Occipital lobe (tissue), 2 donors: ENCODE results near the gene TUSC2. TPM values are rescaled to one million over a fixed set of nuclear protein-coding genes. Genes with fewer than 3 reads are reported as not detected.

ENCODE experiments used
- DNase-seq: peaks from one replicate; lab custom pipeline; 2025; lab: John Stamatoyannopoulos, UW
- total RNA-seq: library from RNA; depleted of rRNA; stranded (reverse); fragments of >200 nt; gene quantifications from one replicate; pipeline ENCODE4 v1.2.3, GENCODE V29; 2014

Gene TUSC2, protein sequence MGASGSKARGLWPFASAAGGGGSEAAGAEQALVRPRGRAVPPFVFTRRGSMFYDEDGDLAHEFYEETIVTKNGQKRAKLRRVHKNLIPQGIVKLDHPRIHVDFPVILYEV
- 16.2 TPM for total RNA-seq

DNA sequence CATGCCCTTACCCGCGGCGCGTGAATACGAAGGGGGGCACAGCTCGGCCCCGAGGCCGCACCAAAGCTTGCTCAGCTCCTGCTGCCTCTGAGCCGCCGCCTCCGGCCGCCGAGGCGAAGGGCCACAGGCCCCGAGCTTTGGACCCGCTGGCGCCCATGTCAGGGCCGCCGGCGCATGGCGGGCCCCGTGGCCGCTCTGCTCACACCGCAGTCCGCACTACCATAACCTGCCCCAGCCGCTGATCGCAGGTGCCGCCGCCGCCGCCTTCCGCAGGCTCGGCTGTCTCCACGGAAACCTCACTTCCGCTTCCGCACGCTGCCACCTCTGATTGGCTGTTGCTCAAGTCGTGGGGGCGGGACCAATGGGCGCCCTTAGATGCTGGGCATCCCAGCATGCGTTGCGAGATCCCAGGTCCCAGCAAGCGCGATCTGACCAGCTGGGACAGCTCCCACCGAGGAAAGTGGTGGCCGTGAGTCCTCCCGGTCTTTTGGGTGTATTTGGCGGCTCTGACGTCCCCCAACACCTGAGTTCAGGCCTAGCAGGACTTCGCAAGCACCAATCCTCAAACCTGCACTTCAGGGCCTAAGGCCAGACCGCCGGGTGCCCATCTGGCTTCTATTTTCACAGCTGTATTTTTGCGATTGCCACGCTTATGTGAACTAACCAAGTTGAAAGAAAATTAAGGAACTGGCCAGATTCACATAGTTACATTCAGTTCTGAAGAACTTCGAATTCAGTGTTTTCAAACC, at the start of gene TUSC2:
TSS of gene TUSC2 (minus strand) at position 281 of the 749 bp plus-strand sequence. CDS start at position 157, 124 bp downstream.
- DNase-seq: peak; percentile 92

DNA sequence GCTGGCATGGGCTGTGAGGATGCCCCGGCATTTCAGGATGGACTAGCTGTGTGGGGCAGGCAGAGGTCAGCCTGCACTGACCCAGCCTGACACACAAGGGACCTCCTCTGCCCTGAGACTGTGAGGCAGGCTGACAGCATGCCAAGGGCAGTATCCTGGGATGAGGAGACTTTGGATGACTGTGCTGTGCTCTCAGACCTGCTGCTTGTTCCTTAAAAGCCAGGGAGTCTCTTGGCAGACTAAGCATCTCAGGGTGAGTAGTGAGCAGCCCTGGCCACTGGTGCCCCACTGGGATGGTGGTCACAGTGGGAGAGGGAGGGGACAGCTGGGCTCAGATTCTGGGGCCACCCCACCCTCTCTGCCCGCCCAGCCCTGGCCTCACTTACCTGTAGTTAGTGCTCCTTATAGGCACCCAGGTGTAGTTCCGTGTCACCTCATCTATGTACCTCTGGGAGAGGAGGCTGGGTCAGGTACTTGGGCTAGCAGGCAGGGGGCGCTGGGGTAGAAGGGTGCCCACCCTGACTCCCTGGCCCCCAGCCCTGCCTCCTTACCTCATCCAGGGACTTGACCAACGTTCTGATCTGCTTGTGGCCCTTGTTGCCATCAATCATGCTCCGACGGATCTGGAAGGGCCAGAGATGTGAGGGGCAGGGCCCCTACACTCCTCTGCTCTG, 47.4 kb upstream of the TUSC2 start:
- no peak for DNase-seq

DNA sequence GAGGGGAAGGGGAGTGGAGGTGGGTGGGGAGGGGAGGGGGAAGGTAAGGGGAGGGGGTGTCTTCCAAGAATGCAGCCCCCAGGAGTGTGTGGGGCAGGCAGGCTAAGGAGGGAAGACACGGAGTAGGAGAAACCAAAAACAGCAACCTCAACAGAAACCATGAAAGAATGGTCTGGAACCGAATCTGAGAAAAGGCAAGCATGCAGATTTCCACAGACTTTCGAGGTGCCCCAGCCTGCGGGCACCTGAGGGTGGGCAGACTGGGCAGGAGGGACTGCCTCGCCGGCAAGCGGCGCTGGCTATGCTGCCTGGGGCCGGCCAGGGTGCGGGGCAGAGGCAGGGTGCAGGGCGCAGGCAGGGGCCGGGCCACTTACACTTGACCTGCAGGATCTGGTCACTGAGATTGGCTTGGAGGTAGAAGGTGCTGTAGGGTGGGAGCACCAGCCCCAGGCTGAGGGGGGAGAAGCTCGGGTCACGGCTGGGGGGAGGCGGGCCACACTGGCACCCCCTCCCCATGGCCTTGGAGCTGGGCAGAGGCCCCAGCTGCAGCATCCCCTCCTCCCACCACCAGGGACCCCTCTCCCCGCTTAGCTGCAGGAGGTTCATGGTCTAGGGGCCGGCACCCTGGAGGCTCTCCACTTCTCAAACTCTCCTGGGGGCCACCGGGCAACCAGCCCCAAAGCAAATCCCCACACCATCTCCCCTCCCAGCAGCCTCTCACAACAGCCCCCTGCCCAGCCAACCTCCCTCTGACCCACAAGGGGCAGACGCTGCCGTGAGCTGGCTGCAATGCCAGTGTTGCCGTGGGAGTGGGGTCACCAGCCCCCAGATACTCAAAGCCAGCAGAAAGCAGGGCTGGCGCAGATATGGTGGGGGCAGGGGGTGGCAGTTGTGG, 46.6 kb upstream of the TUSC2 start:
- DNase-seq: no peak

DNA sequence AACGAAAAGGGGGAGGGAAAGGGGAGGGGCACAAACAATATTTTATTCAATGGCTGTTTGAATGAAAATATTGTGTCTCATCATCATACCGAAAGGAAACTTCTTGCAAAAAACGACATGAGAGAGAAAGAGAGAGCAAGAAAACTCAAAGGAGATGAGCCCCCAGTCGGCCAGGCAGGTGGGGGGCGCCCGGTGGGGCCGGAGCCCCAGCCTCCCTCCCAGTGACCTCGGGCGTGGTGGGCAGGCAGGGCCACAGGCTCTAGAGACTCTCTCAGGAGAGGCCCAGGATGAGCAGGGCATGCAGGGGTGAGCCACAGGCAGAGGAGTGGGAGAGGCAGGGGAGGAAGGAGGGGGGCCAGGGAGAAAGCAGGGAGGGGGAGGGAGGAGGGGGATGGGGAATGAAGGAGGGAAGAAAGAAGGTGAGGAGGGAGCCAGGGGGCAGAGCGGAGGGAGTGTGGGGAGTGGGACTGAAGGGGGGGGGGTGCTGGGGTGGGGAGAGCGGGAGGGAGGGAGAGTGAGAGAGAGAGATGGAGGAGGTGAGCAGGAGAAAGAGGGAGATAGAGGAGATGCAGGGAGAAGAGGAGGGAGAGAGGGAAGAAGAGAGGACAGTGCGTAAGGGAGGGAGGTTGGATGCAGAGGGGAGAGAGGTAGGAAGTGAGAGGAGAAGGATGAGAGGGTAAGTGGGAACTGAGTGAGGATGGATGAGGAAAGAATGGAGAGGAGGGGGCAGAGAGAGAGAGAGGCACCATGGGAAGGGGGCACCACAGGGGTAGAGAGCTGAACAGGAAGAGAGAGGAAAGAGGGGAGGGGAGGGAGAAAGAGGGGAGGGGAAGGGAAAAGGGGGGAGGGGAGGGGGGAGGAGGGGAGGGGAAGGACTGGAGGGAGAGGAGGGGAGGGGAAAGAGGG, 45.4 kb upstream of the TUSC2 start:
- DNase-seq: no peak

DNA sequence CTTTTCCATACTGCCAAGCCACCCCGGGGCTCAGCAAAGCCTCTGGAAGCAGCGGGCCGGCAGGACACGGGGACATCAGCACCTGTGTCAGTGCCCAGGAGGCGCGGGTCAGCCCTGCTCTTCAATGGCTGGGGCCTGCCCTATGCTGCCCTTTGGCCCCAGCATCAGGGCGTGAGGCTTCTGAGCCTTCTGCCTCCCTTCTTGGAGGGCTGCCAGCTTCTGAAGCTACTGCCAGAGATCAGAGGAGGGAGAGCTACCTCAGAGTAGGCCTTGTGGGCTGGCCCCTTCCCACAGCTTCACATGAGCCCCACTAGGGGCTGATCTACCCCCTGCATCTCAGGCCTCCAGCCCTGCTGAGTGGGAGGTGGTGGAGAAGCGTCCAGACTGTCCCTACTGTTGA, 44.3 kb upstream of the TUSC2 start:
- DNase-seq: no peak

DNA sequence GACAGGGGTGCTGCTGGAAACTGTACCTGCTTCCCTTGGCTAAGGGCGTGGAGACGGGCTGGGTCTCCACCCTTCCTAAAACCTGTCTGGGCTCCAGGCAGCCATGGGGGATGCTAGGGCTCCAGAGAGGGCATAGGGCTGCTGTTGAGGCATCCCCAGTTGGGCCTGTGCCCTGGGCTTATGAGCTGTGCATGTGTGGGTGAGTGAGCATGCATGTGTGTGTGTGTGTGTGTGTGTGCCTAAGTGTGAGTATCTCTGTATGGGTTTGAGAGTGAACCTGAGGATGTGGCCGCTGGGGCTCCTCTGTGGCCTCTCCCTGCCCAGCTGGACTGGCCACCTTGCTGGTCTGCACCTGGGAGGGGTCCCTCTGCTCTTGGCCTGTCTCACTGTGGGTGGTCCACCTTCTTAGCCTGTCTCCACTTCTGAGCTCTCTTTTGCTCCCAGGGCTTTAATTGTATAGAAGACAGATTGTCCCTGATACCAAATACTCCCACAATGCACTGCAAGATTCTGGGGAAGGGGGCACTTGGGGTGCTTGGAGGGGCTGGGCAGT, 43.2 kb upstream of the TUSC2 start:
- DNase-seq: peak; percentile 23

DNA sequence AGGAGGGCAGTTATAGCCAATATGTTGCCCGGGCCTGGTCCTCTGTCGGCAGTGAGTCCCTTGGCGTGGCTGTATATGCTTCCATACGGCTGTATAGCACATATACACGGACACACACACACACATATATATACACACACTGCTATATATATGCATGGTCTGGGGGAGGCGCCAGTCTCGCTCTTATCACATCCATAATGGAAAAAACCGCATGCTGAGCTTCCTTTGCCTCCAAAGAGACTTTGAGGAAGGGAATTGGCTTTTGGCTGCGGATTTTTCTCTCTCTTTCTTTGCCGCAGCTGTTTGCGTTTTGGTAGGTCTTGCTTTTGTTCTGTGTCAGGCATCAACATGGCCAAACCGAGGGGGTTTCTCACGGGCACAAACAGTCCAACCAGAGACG, 42.6 kb upstream of the TUSC2 start:
- DNase-seq: peak; percentile 23

DNA sequence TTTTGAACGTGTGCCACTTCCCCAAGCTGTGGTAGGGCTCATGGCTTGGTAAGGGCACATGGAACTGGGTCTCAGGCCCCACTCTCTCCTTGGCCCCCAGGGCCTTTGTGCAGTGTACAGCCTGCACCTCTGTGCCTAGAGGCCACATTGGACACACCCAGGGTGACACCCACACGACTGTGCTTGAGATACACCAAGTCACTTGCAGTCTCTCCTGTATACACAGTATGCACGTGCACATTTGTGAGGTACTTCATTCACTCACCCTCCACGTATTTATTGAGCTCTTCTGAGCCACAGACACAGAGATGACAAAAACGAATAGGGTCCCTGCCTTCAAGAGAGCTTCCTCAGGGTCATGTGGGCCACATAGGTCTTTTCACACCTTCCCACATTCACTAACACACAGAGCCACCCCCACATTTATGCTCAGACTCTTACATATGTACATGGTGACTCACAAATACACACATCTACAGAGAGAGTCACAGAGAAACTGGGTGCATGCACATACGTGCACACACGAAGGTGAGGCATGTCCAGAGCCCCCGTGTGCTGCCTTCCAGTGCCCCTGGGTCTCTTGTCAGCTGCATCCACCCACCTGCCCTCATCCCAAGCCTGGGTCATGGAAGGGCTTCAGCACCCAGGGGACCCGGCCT, 41.1 kb upstream of the TUSC2 start:
- no peak for DNase-seq

DNA sequence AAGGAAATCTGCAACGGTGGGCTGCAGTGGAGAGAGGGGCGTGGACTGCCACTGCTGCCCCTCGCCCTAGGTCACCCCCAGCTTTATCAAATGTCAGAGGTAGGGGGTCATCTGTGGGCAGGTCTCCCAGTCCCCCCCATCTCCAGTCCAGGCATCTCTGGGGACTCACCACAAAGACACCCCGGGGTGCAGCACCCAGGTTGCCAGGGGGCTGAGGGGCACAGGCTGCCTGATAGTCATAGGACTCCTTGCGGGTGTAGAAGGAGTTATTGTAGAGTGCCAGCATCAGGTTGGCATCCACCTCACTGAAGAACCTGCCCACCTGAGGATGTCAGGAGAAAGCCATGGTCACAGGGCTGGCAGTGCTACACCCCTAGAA, 37.8 kb upstream of the TUSC2 start:
- no peak for DNase-seq

DNA sequence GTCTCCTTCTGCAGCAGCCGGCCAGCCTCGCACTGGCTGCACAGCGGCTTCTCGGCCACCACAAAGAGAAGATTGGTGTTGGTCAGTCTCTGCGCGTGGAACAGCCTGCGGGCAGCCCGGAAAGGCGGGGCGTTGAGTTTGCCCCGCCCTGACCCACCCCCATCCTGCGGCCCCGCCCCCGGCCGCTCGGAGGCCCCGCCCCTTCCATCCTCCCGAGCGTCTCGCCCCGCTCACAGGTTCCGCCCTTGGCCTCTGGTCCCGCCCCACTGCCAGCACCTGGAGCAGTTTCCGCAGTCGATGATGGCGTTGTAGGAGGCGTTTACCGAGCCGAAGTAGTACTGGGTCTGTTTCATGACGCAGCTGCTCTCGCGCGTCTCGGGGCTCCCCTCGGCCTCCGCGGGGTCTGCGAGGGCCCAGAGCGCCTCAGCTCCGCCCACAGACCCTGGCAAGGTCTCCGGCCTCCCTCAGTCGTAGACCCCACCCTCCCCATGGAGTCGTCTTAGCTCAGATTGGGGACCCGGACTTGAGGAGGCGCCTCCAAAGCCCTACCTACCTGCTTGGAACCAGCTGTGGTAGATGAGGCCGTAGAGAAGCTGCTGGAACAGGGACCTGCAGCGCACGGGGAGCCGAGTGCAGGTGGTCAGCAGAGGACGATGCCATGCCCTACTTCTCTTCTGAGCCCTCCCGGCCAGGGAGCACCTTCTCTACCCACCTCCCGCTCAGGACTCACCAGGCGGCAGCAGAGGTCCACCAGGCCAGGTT, 37.2 kb upstream of the TUSC2 start:
- DNase-seq: peak; percentile 69

DNA sequence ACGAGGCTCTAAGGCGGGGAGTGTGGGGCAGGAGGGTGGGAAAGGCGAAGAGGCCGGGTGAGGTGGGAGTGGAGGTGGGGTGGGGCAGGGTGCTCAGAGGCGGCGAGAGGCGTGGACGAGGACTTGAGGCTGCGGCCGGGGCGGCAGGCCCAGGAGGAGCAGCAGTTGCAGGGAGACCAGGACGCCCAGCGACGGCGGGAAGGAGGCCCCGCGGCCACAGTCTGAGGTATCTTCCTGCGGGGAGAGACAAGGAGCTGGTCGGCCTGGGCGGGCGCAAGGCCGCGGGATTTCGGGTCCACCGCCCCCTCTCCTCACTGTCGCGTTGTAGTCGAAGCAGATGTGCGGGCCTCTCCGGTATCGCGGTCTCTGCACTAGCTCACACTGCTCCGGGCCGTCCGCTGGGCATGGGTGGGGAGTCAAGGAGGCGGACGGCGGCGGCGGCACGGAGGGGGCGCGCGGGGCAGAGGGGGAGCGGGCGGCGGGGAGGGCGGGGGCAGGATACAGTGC, 36.6 kb upstream of the TUSC2 start:
- DNase-seq: no peak

DNA sequence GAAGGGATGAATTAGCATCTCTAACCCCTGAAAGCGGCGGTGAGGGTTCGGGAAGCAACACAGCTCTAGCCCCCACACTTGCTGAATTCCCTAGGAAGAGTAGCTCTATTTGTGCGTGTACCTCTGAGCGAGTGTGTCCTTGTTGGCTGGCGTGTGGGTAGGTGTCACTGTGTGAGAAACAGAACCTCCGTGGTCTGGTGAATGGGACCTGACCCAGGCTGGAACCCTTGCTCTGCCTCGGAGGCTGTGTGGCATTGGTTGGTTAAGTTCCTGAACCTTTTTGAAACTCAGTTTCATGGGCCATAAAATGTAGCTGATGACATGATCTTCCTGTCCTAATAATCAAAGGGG, 31.7 kb upstream of the TUSC2 start:
- DNase-seq: no peak

DNA sequence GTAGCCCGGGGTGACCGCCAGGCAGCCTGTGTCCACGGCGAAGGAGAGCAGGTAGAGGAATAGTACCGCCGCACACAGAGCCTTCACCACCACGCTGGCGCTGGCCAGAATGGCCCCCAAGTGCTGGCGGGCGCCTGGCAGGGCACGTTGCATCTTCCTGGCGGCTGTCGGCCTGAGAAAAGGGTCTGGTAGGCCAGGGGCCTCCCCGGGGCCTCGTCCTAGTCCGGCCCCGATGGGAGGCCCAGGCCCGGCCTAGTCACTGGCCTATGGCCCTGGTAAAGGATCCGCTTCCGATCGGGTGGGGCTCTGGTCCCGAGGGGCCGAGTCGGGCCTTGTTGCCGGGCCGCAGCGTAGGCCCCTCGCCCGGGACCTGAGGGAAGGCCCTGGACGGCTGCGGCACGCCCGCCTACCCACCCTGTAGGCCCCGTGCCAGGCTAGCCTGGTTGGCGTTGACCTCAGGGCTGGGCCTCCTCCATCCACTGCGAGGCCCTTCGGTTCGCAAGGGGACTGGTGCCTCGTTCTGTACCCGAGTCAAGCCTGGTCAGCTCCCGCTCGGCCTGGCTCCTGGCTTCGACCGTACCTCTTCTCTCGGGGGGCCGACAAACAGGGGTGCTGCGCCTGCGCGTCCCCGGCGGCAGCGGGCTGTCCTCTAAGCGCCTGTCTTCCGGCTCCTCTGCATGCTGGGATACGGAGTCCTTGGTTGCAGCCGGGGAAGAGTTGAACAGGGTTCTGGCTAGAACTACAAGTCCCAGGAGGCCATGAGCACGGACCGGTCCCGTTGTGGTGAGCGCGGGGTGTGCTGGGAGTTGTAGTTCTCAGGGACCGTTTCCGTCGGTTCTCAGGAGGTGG, 31.1 kb upstream of the TUSC2 start, which contains the start of gene TMEM115:
TSS of gene TMEM115 (minus strand) at position 611 of the 849 bp plus-strand sequence. CDS start at position 153, 458 bp downstream.
- peak; percentile 99 for DNase-seq

DNA sequence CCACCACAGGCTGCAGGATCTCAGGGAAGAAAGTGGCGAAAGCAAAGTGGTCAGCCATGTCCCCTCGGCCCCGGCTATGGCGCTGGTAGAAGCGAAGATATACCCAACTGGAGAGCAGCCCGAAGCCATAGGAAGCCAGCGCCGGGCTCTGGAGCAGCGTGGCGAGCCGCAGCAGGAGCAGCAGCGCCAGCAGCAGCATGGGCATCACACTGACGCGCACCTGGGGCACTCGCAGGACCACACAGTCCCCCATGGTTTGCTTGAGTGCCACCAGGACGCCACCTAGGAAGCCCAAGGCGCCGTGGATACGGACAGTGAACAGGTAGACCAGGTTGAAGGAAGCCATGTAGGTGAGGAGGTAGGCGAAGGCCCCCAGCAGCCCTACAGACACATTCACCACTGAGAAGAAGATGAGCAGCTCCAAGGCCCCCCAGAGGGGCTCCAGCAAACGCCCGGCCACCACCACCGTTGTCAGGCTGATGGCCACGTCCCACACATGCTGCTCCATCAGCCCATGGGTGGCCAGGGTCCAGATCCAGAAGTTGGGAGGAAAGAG, 30.4 kb upstream of the TUSC2 start:
- DNase-seq: no peak

DNA sequence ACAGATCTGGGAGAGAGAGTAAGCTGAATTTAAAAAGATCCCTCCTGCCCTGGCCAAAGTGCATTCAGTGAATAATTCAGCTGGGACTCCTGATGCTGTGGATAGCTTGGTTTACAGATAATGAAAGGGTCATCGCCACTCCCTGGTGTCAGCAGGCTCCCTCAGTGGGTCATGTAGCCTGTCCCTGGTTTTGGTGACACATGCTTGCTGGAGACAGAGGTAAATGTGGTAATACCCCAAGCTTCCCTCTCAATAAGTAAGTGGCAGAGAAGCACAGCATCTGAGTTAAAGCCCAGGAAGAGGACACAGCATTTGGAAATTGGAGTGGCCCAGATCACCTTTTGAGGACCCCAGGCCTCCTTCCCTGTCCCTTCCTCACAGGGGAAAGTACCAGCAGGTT, 29.5 kb upstream of the TUSC2 start:
- no peak for DNase-seq

DNA sequence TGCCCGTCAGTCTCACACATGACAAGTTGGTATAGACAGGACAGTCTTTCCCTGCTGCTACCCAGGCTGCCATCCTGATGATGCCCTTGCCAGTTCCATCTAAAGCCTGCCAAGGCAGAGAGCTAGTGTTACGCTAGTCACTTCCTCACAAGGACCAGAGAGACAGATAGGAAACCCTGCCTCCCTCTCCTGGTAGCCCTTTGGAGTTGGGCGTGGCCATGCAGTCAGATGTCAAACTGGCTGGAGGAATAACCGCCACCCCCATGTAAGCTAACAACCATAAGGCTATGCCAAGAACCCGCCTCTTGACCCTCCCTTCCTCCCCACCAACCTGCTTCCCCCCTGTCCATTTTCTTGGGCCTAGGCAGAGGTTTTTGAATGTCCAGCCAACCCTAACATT, 28.5 kb upstream of the TUSC2 start:
- no peak for DNase-seq

DNA sequence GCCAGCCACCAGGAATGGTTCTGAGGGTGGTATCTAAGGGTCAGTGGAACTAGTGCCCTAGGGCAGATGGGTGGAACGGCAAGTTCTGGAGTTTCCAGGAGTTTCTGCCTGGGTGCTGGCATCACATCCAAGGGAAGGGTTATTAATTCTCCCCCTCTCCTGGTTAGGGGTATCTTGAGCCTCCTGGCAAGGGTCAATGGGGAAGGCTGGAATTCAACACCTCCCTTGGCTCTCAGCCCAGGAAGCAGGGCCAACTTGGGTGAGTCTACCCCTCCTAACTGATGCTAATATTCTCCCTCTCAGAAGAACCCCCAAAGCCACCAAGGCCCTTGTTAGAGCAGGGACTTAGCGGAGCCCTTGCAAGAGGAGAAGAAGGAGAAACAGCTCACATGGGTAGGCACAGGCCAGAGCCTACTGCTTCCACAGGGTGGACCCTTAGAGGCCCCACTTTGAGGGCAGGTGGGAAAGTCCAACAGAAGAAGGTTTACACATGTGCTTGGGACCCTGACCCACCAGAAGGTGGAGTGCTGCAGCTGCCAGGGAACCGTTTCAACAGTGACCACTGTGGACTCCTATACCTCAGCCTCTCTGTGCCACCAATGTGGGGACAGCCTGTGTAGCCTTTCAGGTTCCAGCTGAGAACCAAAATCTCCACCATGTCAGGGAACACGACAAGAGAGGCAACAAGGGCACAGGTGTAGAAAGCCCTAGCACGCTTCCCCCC, 28.0 kb upstream of the TUSC2 start:
- no peak for DNase-seq
